Vagina (tissue), 2 donors: ENCODE measurements around the gene FLNB.

Experiments used
- POLR2A ChIP-seq, 2 donors: fragments of 450-650 bp; IDR thresholded peaks; one replicate each; pipeline ENCODE4 v1.6.1; 2017; ENCODE audit warnings: antibody characterized with exemption in 2 of 2, mild to moderate bottlenecking in 2 of 2, moderate library complexity in 2 of 2
- TF ChIP-seq, protein P1 (sequence below), 3 experiments: fragments of 450-650 bp in 2 of 3; fragments of 200-600 bp in 1 of 3; sonication (generic) in 1 of 3; IDR thresholded peaks; one replicate each; pipeline ENCODE4 v1.5.1; 2017 to 2019; ENCODE audit warnings: antibody characterized with exemption in 3 of 3, mild to moderate bottlenecking in 2 of 3, moderate library complexity in 2 of 3

DNA sequence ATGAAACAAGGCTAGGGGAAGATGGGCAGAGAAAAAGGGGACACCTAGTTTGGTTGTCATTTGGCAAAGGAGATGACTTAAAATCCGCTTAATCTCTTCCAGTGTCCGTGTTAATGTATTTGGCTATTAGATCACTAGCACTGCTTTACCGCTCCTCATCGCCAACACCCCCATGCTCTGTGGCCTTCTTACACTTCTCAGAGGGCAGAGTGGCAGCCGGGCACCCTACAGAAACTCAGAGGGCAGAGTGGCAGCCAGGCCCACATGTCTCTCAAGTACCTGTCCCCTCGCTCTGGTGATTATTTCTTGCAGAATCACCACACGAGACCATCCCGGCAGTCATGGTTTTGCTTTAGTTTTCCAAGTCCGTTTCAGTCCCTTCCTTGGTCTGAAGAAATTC lies 162.9 kb downstream of the FLNB start:
- TF ChIP-seq POLR2A (IDR thresholded peaks at IDR 0.05): no peak
- TF ChIP-seq, protein P1, sequence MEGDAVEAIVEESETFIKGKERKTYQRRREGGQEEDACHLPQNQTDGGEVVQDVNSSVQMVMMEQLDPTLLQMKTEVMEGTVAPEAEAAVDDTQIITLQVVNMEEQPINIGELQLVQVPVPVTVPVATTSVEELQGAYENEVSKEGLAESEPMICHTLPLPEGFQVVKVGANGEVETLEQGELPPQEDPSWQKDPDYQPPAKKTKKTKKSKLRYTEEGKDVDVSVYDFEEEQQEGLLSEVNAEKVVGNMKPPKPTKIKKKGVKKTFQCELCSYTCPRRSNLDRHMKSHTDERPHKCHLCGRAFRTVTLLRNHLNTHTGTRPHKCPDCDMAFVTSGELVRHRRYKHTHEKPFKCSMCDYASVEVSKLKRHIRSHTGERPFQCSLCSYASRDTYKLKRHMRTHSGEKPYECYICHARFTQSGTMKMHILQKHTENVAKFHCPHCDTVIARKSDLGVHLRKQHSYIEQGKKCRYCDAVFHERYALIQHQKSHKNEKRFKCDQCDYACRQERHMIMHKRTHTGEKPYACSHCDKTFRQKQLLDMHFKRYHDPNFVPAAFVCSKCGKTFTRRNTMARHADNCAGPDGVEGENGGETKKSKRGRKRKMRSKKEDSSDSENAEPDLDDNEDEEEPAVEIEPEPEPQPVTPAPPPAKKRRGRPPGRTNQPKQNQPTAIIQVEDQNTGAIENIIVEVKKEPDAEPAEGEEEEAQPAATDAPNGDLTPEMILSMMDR (IDR thresholded peaks at IDR 0.05): no peak
